Measurements from ENCODE around the gene MOSPD3. TPM values are rescaled to one million over a fixed set of nuclear protein-coding genes. Genes with fewer than 3 reads are reported as not detected.
A peak's percentile ranks its signal among the peaks of the same experiment; 100 is the strongest.
"Not testable (repeated sequence)": the region's sequence is repeated elsewhere in the genome, so short reads cannot be mapped to it uniquely, and the experiment has no call there.

Gene MOSPD3
- total RNA-seq, 1 experiment from 2014 or later = 16.7 TPM

GRCh38 chr7:100655908-100656674, 43.8 kb downstream of the MOSPD3 start, which contains the start of gene ACTL6B:
ACTL6B (minus strand) TSS chr7:100656448; CDS start chr7:100656354, 94 bp downstream.
- no peaks in the 10 kb centered on the region for H3K79me1 ChIP-seq (ENCODE audit: insufficient read depth, low read depth, low read length, poor library complexity, severe bottlenecking)
- no peak for TF ChIP-seq CTCF (conservative IDR thresholded peaks at IDR 0.05)
- peak within 1 kb of the TSS; percentile 44 for H3K4me2 ChIP-seq (ENCODE audit: insufficient read depth, insufficient read length, low read length)
- Mint-ChIP-seq H3K4me1 (peaks cover 4 to 5% of the 10 kb centered on the region in 2 experiments; a peak in 3 of 4 replicates), H3K4me3 (peak within 1 kb of the TSS; percentile 14 to 51; a peak in 2 of 5 replicates), H3K27ac (no peak within 1 kb of the TSS), H3K36me3 (ENCODE audit: insufficient read depth in 1 of 3, low read depth in 3 of 3) (no peaks in the 10 kb centered on the region), H3K9me3 (no peaks in the 10 kb centered on the region), H3K27me3 (ENCODE audit: low read depth) (peaks cover 78% of the 10 kb centered on the region)
- no peak within 1 kb of the TSS for H3K23ac ChIP-seq (ENCODE audit: insufficient read length, low read depth, low read length)
- no peak within 1 kb of the TSS for H2AK5ac ChIP-seq (ENCODE audit: insufficient read length, low read length)
- no peak within 1 kb of the TSS for H2BK5ac ChIP-seq (ENCODE audit: insufficient read length, low read length)
- H3K9me3 ChIP-seq (ENCODE audit: control insufficient read depth, low read depth, low read length) = no peaks in the 10 kb centered on the region
- H4K8ac ChIP-seq (replicated peaks; ENCODE audit: insufficient read length, low read depth, low read length) = no peak within 1 kb of the TSS
- no peak within 1 kb of the TSS for H3K56ac ChIP-seq (ENCODE audit: insufficient read length, low read depth, low read length)
- no peak within 1 kb of the TSS for H4K91ac ChIP-seq (ENCODE audit: insufficient read length, low read depth, low read length)
- H3K9ac ChIP-seq (ENCODE audit: extremely low read depth, insufficient read length, low read length) = no peak within 1 kb of the TSS
- H3T11ph ChIP-seq (ENCODE audit: low read length) = no peak within 1 kb of the TSS
- no peak within 1 kb of the TSS for H2BK120ac ChIP-seq (ENCODE audit: low read depth, low read length, poor library complexity, severe bottlenecking)
- no peaks in the 10 kb centered on the region for H3K23me2 ChIP-seq (ENCODE audit: insufficient read length, low read depth, low read length, poor library complexity, severe bottlenecking)
- no peak within 1 kb of the TSS for H2BK12ac ChIP-seq (ENCODE audit: insufficient read length, low read depth, low read length)
- H3K79me2 ChIP-seq (ENCODE audit: insufficient read depth, low read length) = no peaks in the 10 kb centered on the region
- no peak within 1 kb of the TSS for H2AFZ ChIP-seq (ENCODE audit: low read length)
- no peak within 1 kb of the TSS for H3K27ac ChIP-seq (ENCODE audit: insufficient read length, low read depth, low read length)
- no peaks in the 10 kb centered on the region for H4K20me1 ChIP-seq (ENCODE audit: control insufficient read depth, insufficient read depth, insufficient read length)
- H2BK20ac ChIP-seq (ENCODE audit: low read depth, low read length, poor library complexity, severe bottlenecking) = no peak within 1 kb of the TSS
- peak; percentile 91 for DNase-seq
- H3K4me1 ChIP-seq (ENCODE audit: insufficient read depth, low read length) = no peaks in the 10 kb centered on the region
- H3K14ac ChIP-seq (ENCODE audit: insufficient read depth, low read length) = no peak within 1 kb of the TSS
- H3K4ac ChIP-seq (ENCODE audit: low read depth, low read length) = no peak within 1 kb of the TSS
- no peak within 1 kb of the TSS for H3K18ac ChIP-seq (ENCODE audit: insufficient read length, low read depth, low read length)
- WGBS (ENCODE audit: extremely low coverage, insufficient read length, low lambda C conversion rate) = no CpG with 5 or more reads among the region's 63 CpGs
- no peak within 1 kb of the TSS for H4K5ac ChIP-seq (ENCODE audit: insufficient read length, low read depth, low read length)
- peaks cover 13% of the 10 kb centered on the region for H3K27me3 ChIP-seq (ENCODE audit: insufficient read depth, low read length)
- no peak within 1 kb of the TSS for H2BK15ac ChIP-seq (ENCODE audit: low read depth, low read length)

GRCh38 chr7:100662194-100662776, 49.9 kb downstream of the MOSPD3 start:
- H3K4me2 ChIP-seq (ENCODE audit: insufficient read depth, insufficient read length, low read length); H3K4me3 Mint-ChIP-seq: not testable (repeated sequence)

More at GRCh38 chr7:100662194-100662776, 49.9 kb downstream of the MOSPD3 start:
- H3K14ac ChIP-seq (ENCODE audit: insufficient read depth, low read length); H3K23me2 ChIP-seq (ENCODE audit: insufficient read length, low read depth, low read length, poor library complexity, severe bottlenecking); H4K5ac ChIP-seq (ENCODE audit: insufficient read length, low read depth, low read length); H2AFZ ChIP-seq (ENCODE audit: low read length); H4K20me1 ChIP-seq (ENCODE audit: control insufficient read depth, insufficient read depth, insufficient read length); H3K27ac Mint-ChIP-seq; H3K27me3 ChIP-seq (ENCODE audit: insufficient read depth, low read length); H4K91ac ChIP-seq (ENCODE audit: insufficient read length, low read depth, low read length); H3K56ac ChIP-seq (ENCODE audit: insufficient read length, low read depth, low read length); H2BK15ac ChIP-seq (ENCODE audit: low read depth, low read length); H2BK5ac ChIP-seq (ENCODE audit: insufficient read length, low read length); H2BK20ac ChIP-seq (ENCODE audit: low read depth, low read length, poor library complexity, severe bottlenecking); H3K4me1 ChIP-seq (ENCODE audit: insufficient read depth, low read length); H2BK120ac ChIP-seq (ENCODE audit: low read depth, low read length, poor library complexity, severe bottlenecking); H3K79me1 ChIP-seq (ENCODE audit: insufficient read depth, low read depth, low read length, poor library complexity, severe bottlenecking); H3T11ph ChIP-seq (ENCODE audit: low read length); H3K9me3 ChIP-seq (ENCODE audit: control insufficient read depth, low read depth, low read length); H3K9me3 Mint-ChIP-seq; H3K27ac ChIP-seq (ENCODE audit: insufficient read length, low read depth, low read length); H2BK12ac ChIP-seq (ENCODE audit: insufficient read length, low read depth, low read length); DNase-seq; H3K4ac ChIP-seq (ENCODE audit: low read depth, low read length); H3K9ac ChIP-seq (ENCODE audit: extremely low read depth, insufficient read length, low read length); H3K18ac ChIP-seq (ENCODE audit: insufficient read length, low read depth, low read length); H3K79me2 ChIP-seq (ENCODE audit: insufficient read depth, low read length); H2AK5ac ChIP-seq (ENCODE audit: insufficient read length, low read length); H3K23ac ChIP-seq (ENCODE audit: insufficient read length, low read depth, low read length); H4K8ac ChIP-seq (replicated peaks; ENCODE audit: insufficient read length, low read depth, low read length); H3K36me3 Mint-ChIP-seq (ENCODE audit: insufficient read depth in 1 of 3, low read depth in 3 of 3): not testable (repeated sequence)
- no CpG with 5 or more reads among the region's 12 CpGs for WGBS (ENCODE audit: extremely low coverage, insufficient read length, low lambda C conversion rate)
- H3K4me1 Mint-ChIP-seq = peaks cover 9 to 11% of the 10 kb centered on the region in 2 experiments
- H3K27me3 Mint-ChIP-seq (ENCODE audit: low read depth) = peaks cover 34% of the 10 kb centered on the region
